ENCODE data around the gene PSME3IP1. TPM values are rescaled to one million over a fixed set of nuclear protein-coding genes. Genes with fewer than 3 reads are reported as not detected.

PSME3IP1 gene
- total RNA-seq, 3 donors from 2014 or later: 64.8 to 81.4 (median 69.8) TPM

- H3K4me1 ChIP-seq: no peaks in the 10 kb centered on the region
- H3K4me3 ChIP-seq: no peak overlapping the region
- no peaks in the 10 kb centered on the region for H3K36me3 ChIP-seq
- no peak for TF ChIP-seq CTCF (IDR thresholded peaks at IDR 0.05)
- TF ChIP-seq POLR2AphosphoS5 (IDR thresholded peaks at IDR 0.05): no peak
- no peak for TF ChIP-seq POLR2A (IDR thresholded peaks at IDR 0.05)
- no peak for DNase-seq (ENCODE audit: low spot score in 2 of 2)
- no peaks in the 10 kb centered on the region for H3K27me3 ChIP-seq
- intact Hi-C loops (cut with DNase I; ENCODE audit: low total_unique reads): no loop called here
- H3K9me3 ChIP-seq: no peaks in the 10 kb centered on the region
- H3K27ac ChIP-seq: no peak overlapping the region
These were observed 77.4 kb downstream of the PSME3IP1 start for GRCh38 chr16:57108432-57108831.

GRCh38 chr16:57107321-57107922 is 78.4 kb downstream of the PSME3IP1 start:
- intact Hi-C loops (cut with DNase I; ENCODE audit: low total_unique reads): no loop called here
- no peaks in the 10 kb centered on the region for H3K9me3 ChIP-seq
- no peak for DNase-seq (ENCODE audit: low spot score in 2 of 2)
- no peaks in the 10 kb centered on the region for H3K36me3 ChIP-seq
- TF ChIP-seq CTCF (IDR thresholded peaks at IDR 0.05) (no peak), POLR2A (IDR thresholded peaks at IDR 0.05) (no peak), POLR2AphosphoS5 (IDR thresholded peaks at IDR 0.05) (no peak)
- no peak overlapping the region for H3K27ac ChIP-seq
- no peak overlapping the region for H3K4me3 ChIP-seq
- no peaks in the 10 kb centered on the region for H3K27me3 ChIP-seq
- no peaks in the 10 kb centered on the region for H3K4me1 ChIP-seq

GRCh38 chr16:57106767-57107166 is 79.1 kb downstream of the PSME3IP1 start:
- Histone ChIP-seq H3K27ac (no peak overlapping the region), H3K4me1 (no peaks in the 10 kb centered on the region), H3K4me3 (no peak overlapping the region), H3K9me3 (no peaks in the 10 kb centered on the region), H3K36me3 (no peaks in the 10 kb centered on the region), H3K27me3 (no peaks in the 10 kb centered on the region)
- intact Hi-C loops (cut with DNase I; ENCODE audit: low total_unique reads): no loop called here
- TF ChIP-seq POLR2AphosphoS5 (IDR thresholded peaks at IDR 0.05): no peak
- TF ChIP-seq POLR2A (IDR thresholded peaks at IDR 0.05): no peak
- no peak for TF ChIP-seq CTCF (IDR thresholded peaks at IDR 0.05)
- no peak for DNase-seq (ENCODE audit: low spot score in 2 of 2)

- Histone ChIP-seq H3K4me3 (no peak overlapping the region), H3K4me1 (no peaks in the 10 kb centered on the region), H3K27ac (no peak overlapping the region), H3K36me3 (no peaks in the 10 kb centered on the region), H3K27me3 (no peaks in the 10 kb centered on the region), H3K9me3 (no peaks in the 10 kb centered on the region)
- intact Hi-C loops (cut with DNase I; ENCODE audit: low total_unique reads): no loop called here
- DNase-seq (ENCODE audit: low spot score in 2 of 2): no peak
- no peak for TF ChIP-seq POLR2AphosphoS5 (IDR thresholded peaks at IDR 0.05)
- TF ChIP-seq CTCF (IDR thresholded peaks at IDR 0.05): no peak
- TF ChIP-seq POLR2A (IDR thresholded peaks at IDR 0.05): no peak
These were observed 80.7 kb downstream of the PSME3IP1 start for GRCh38 chr16:57105184-57105583.

- no peak overlapping the region for H3K27ac ChIP-seq
- no peak for TF ChIP-seq POLR2AphosphoS5 (IDR thresholded peaks at IDR 0.05)
- no peak for TF ChIP-seq POLR2A (IDR thresholded peaks at IDR 0.05)
- TF ChIP-seq CTCF (IDR thresholded peaks at IDR 0.05): no peak
- H3K36me3 ChIP-seq: no peaks in the 10 kb centered on the region
- H3K4me1 ChIP-seq: no peaks in the 10 kb centered on the region
- no peak for DNase-seq (ENCODE audit: low spot score in 2 of 2)
- no peaks in the 10 kb centered on the region for H3K9me3 ChIP-seq
- no peak overlapping the region for H3K4me3 ChIP-seq
- no peaks in the 10 kb centered on the region for H3K27me3 ChIP-seq
- intact Hi-C loops (cut with DNase I; ENCODE audit: low total_unique reads): no loop called here
These were observed 81.1 kb downstream of the PSME3IP1 start for GRCh38 chr16:57104706-57105105.

Measured in breast epithelium (tissue), 4 donors.